Thymus (tissue), 11 donors: Measurements from ENCODE around the gene ENPP3. TPM values are rescaled to one million over a fixed set of nuclear protein-coding genes. Genes with fewer than 3 reads are reported as not detected.

ENCODE experiments used
- DNase-seq, 9 donors: peaks; one replicate each; pipeline ENCODE4 v3.0.0-alpha.2; 2013; ENCODE audit warnings: low spot score in 9 of 9, low read depth in 6 of 9, missing footprints in 1 of 9
- H3K27ac ChIP-seq, 2 donors: one replicate each; pipeline ENCODE4 v1.5.1; 2013; ENCODE audit warnings: control low read depth in 1 of 2, low read depth in 1 of 2, low read length in 1 of 2, mild to moderate bottlenecking in 1 of 2, moderate library complexity in 1 of 2
- H3K27me3 ChIP-seq, 2 donors: one replicate each; pipeline ENCODE4 v1.5.1; 2013; ENCODE audit warnings: low read length in 1 of 2; ENCODE audit not compliant: control insufficient read depth in 2 of 2, insufficient read depth in 1 of 2
- H3K36me3 ChIP-seq, 2 donors: one replicate each; pipeline ENCODE4 v1.5.1; 2013; ENCODE audit warnings: low read length in 1 of 2, mild to moderate bottlenecking in 1 of 2, moderate library complexity in 1 of 2; ENCODE audit not compliant: control insufficient read depth in 2 of 2, insufficient read depth in 2 of 2
- H3K4me1 ChIP-seq, 2 donors: one replicate each; pipeline ENCODE4 v1.5.1; 2013; ENCODE audit warnings: low read length in 2 of 2; ENCODE audit not compliant: control insufficient read depth in 2 of 2, insufficient read depth in 2 of 2
- H3K4me3 ChIP-seq, 2 donors: one replicate each; pipeline ENCODE4 v1.5.1; 2013; ENCODE audit warnings: low read length in 2 of 2, control low read depth in 1 of 2, mild to moderate bottlenecking in 1 of 2
- H3K9me3 ChIP-seq, 2 donors: one replicate each; pipeline ENCODE4 v1.5.1; 2013; ENCODE audit warnings: low read length in 1 of 2, mild to moderate bottlenecking in 1 of 2; ENCODE audit not compliant: control insufficient read depth in 2 of 2, insufficient read depth in 1 of 2
- WGBS: extraction: QIAGEN DNeasy Blood & Tissue Kit; methylation state at CpG from one replicate; pipeline ENCODE4 v1.1.7; 2013; 5-methylcytosine and 5-hydroxymethylcytosine counted together
- polyA plus RNA-seq: library from polyadenylated mRNA; stranded (reverse); fragments of 200-250 nt; gene quantifications from one replicate; pipeline ENCODE4 v1.2.3, GENCODE V29; 2013
- total RNA-seq: library from RNA; stranded (reverse); fragments of 120-200 nt; gene quantifications from one replicate; pipeline ENCODE4 v1.2.4, GENCODE V29; 2013
- donor health status: healthy.

ENPP3 gene
- total and polyA plus RNA-seq, 2 donors, result 4.4 to 50.5 TPM

DNA sequence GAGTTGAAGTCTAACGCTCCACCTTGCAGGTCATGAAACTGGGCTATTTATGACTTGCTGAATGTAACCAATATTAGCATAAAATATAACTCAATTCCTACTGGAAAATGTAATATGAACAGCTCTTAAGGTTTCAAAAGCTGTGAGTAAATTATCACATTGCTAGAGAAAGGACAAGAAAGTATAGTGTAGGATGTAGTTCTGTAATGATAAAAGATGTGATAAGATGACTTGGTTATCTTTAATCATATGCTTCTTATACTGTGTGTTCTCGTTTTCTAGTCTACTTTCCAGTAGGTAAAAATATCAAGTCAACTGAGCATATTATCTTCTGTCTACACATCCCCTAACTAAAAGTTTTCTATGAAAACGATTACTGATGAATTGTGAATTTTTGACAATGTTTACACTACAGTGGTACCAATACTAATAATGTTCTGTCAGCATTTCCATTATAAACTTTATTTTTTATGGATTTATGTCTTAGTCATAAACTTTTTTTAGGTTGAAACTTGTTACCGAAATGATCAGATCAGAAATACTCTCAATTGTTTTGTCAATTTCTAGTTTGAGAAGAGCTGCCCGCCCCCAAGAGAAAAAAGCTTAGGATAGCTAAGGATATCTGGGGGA is 23.7 kb upstream of the ENPP3 start:
- Histone ChIP-seq H3K27ac (no peak overlapping the region), H3K27me3 (no peaks in the 10 kb centered on the region), H3K4me3 (no peak overlapping the region), H3K36me3 (peaks cover 20 to 78% of the 10 kb centered on the region in 2 donors), H3K4me1 (no peaks in the 10 kb centered on the region), H3K9me3 (no peaks in the 10 kb centered on the region)
- no peak for DNase-seq
- 97% methylated on average over 5 of the region's 5 CpGs for WGBS

DNA sequence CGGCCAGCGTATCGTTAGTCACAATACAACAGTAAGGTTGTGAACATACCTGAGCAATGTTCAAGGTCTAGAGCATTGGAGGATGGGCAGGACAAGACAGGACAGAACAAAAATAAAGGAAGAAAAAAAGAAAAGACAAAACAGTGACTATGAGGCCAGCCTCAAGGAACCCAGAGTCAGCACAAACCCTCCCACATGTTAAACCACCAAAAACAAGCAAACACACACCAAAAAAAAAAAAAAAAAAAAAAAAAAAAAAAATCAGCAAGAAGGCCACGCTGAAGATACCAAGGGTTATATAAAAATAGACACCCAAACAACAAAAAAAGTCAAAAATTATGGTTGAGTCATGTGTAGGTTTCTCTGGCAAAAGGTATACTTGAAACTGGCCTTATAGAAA is 21.8 kb upstream of the ENPP3 start:
- no peak overlapping the region for H3K27ac ChIP-seq
- no peaks in the 10 kb centered on the region for H3K27me3 ChIP-seq
- DNase-seq, result no peak
- WGBS, result 97% methylated on average over 4 of the region's 4 CpGs
- H3K9me3 ChIP-seq, result no peaks in the 10 kb centered on the region
- H3K4me1 ChIP-seq, result no peaks in the 10 kb centered on the region
- H3K36me3 ChIP-seq, result peaks cover 16 to 81% of the 10 kb centered on the region in 2 donors
- no peak overlapping the region for H3K4me3 ChIP-seq

DNA sequence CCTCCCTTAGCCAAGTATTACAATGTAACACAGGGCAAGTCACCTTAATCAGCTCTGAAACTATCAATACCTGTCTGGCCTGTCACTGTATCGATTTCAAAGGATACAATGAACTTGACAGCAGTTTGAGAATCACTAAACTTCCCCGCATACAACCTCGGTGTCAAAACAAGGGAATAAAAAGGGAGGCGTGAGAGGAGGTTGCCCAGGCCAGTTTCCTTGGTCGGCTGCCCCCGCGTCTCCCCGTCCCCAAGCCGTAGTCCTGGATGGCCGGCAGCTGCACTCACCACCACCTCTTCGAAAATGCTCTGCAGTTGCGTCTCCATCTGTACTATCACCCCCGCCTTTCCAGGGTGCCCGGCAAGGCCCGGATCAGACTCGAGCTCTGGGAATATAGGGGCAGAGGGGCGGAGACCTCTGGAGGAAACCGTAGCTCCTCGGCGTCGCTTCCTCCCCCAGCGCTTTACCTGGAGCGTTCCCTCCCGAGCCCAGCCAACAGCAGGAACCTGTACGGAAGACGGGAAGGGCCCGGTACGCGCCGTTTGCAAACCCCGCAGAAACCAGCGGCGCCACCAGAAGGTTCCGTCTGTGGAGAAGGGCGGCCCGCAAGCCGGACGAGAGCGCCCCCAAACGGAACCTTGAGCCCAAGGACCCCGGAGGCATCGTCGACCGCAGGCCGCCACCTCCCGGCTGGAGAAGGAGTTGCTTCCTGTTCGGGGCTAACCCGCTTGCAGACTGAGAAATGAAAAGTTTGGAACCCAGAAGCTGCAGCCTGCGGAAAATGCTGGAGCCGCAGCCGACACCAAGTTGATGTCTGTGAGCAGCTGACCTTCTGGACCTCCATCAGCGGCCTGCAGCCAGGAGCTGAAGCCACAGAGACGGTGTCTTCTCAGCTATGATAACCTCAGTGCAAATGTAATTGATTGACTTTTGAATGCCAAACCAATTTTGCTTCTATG is 9.1 kb upstream of the ENPP3 start, which contains the start of gene MED23:
Gene MED23, minus strand, starts transcription at position 519 of the 959 bp plus-strand sequence. Its CDS starts 193 bp downstream, at position 326.
- Histone ChIP-seq H3K9me3 (no peaks in the 10 kb centered on the region), H3K36me3 (peaks cover 9 to 21% of the 10 kb centered on the region in 2 donors), H3K4me3 (peak within 1 kb of the TSS; percentile 76 to 80), H3K27me3 (no peaks in the 10 kb centered on the region), H3K4me1 (peaks cover 0 to 3% of the 10 kb centered on the region in 2 donors), H3K27ac (peak within 1 kb of the TSS; percentile 85 to 89)
- WGBS, result 1% methylated on average over 53 of the region's 53 CpGs
- DNase-seq, result peak; percentile 89 to 97 (median 94)

DNA sequence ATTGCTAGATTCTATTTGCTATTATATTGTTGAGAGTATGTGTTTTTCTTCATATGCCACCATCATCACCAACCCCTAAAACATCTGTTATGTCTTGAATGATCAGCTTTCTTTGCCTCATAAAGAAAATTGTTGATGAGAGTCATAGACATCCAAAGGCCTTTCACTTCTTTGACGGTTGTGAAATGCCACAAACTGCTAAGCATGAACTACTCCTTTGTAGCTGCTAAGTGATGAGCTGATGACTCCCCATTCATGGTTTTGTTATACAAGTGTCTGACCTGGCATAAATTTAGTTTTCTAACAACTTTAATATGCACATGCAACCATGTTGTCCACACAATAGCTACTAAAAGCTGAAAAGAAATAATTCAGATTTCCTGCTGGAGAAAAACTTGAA is 8.4 kb upstream of the ENPP3 start:
- 76% methylated on average over 1 of the region's 1 CpG for WGBS
- H3K9me3 ChIP-seq, result no peaks in the 10 kb centered on the region
- H3K27ac ChIP-seq, result no peak overlapping the region
- no peak overlapping the region for H3K4me3 ChIP-seq
- DNase-seq, result peak in 1 of 9 donors; percentile 12
- H3K36me3 ChIP-seq, result peaks cover 5 to 14% of the 10 kb centered on the region in 2 donors
- peaks cover 0 to 3% of the 10 kb centered on the region in 2 donors for H3K4me1 ChIP-seq
- no peaks in the 10 kb centered on the region for H3K27me3 ChIP-seq

DNA sequence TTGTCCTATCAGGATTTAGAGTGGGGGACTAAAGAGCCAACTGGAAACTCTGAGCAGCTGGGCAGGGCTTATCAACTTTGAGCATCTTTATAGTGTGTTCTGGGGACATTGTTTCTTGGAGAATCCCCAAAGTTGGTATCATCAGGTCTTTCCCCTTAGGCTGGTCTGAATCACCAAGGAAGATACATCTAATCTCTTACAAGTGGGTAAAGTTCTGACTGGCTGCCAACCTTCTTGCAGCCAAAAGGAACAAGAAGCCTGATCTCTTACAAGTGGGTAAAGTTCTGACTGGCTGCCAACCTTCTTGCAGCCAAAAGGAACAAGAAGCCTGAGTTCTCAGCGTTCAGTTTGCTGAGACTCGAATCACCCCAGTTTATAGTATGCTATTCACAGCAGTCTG is 7.5 kb upstream of the ENPP3 start:
- H3K27me3 ChIP-seq, result no peaks in the 10 kb centered on the region
- 98% methylated on average over 2 of the region's 2 CpGs for WGBS
- H3K27ac ChIP-seq, result no peak overlapping the region
- peaks cover 0 to 5% of the 10 kb centered on the region in 2 donors for H3K36me3 ChIP-seq
- H3K9me3 ChIP-seq, result no peaks in the 10 kb centered on the region
- peaks cover 0 to 3% of the 10 kb centered on the region in 2 donors for H3K4me1 ChIP-seq
- no peak overlapping the region for H3K4me3 ChIP-seq
- DNase-seq, result no peak

DNA sequence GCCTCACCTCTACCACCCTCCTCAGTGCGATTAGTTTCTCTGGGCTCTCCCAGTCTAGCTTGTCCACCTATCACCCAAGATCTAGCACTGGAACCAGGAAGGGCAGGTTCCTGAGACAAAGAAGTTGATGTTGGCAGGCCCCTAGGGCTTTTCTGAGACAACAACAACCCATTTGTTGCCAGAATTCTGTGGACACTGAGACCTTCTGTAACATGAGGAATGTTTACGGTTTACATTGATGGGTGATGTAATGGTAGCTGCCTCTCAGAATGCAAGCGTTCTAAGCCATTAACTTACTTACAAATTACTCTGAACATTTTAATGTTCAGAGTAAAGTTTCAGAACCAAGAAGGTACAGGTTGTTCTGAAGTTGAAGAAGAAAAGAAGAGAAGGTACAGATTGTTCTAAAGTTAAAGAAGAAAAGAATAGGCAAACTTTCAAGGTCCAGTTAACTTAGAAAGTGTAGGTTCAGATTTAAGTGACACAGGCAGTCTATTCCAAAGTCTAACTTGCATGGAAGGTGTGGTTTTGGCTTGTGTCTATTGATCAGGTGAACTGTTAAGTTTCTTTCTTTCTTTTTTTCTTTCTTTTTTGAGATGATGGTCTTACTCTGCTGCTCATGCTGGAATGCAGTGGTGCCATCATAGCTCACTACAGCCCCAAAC is 5.3 kb upstream of the ENPP3 start:
- H3K4me3 ChIP-seq, result no peak overlapping the region
- DNase-seq, result no peak
- peaks cover 0 to 3% of the 10 kb centered on the region in 2 donors for H3K4me1 ChIP-seq
- 93% methylated on average over 3 of the region's 3 CpGs for WGBS
- no peaks in the 10 kb centered on the region for H3K36me3 ChIP-seq
- H3K27me3 ChIP-seq, result no peaks in the 10 kb centered on the region
- no peak overlapping the region for H3K27ac ChIP-seq
- H3K9me3 ChIP-seq, result no peaks in the 10 kb centered on the region

DNA sequence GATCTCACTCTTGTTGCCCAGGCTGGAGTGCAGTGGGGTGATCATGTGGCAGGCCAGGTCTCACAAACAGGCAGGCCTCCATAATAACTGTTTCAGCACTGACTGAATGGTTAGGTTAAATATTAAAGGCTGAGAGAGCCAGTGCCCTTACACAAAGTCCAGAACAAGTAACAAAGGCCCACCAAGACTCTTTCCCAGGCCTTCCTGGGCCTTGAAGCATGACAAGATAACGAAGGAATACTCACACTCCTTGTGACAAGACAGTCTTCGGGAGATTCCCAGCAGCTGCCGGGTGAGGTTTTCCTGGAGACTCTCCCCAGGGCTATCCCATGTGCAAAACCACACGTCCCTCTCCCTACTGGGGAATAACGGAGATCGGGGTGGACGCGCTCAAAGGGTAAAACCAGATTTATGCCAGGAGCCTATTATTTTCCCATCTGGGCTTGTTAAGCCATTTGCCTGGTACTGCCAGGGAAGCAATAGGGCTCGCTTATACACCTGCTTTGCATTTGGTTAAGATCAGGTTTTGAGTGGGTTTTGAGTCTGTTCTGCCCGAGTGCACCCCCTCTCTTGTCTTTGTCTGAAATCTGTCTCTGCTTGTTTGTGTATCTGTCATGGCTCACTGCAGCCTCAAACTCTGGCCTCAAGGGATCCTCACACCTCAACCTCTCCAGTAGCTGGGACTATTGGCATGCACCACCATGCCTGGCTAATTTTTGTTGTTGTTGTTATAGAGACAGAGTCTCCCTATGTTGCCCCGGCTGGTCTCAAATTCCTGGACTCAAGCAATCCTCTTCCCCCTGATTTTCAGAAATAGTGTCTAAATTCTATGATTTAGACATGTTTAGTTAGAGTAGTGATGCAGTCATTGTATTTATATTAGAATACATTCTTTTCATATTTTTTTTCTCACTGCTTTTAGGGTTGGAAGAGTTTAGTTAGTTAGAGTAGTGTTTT is 1.4 kb upstream of the ENPP3 start:
- no peak overlapping the region for H3K4me3 ChIP-seq
- no peaks in the 10 kb centered on the region for H3K27me3 ChIP-seq
- no peaks in the 10 kb centered on the region for H3K9me3 ChIP-seq
- H3K27ac ChIP-seq, result peak overlapping the region in 1 of 2 donors; percentile 41
- H3K36me3 ChIP-seq, result no peaks in the 10 kb centered on the region
- no peaks in the 10 kb centered on the region for H3K4me1 ChIP-seq
- DNase-seq, result peak in 1 of 9 donors; percentile 10
- WGBS, result 94% methylated on average over 11 of the region's 11 CpGs

DNA sequence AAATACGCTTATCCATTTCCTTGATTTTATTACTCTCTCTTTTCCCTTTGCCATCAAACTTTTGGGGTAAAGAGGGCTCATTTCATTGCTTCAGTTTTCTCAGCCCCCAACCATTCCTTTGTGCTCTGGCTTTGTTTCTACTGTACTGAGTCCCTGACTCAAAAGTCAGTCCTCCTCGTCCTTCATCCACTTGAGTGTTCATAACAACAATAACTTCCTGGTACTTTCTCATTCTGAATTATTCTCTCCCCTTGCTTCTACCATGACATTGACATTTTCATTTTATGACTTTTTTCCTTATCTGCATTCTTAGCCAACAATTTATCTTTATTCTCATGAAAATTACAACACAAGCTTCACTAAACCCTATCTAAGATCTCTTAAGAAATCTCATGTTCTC is 911 bp downstream of the ENPP3 start:
- H3K27ac ChIP-seq, result no peak overlapping the region
- DNase-seq, result no peak
- no peak overlapping the region for H3K4me3 ChIP-seq
- H3K36me3 ChIP-seq, result no peaks in the 10 kb centered on the region
- WGBS, result 94% methylated on average over 2 of the region's 2 CpGs
- H3K9me3 ChIP-seq, result no peaks in the 10 kb centered on the region
- no peaks in the 10 kb centered on the region for H3K27me3 ChIP-seq
- H3K4me1 ChIP-seq, result no peaks in the 10 kb centered on the region
